SH-SY5Y (cell line): ENCODE data around the gene IRF2.

Experiments
- GATA2 ChIP-seq: IDR thresholded peaks from 2 replicates; pipeline ENCODE4 v1.6.1; 2011; ENCODE audit warnings: mild to moderate bottlenecking, low read depth, low read length
- GATA3 ChIP-seq: IDR thresholded peaks from 2 replicates; pipeline ENCODE4 v1.6.1; 2011; ENCODE audit warnings: low read depth, mild to moderate bottlenecking, low read length, moderate library complexity

- TF ChIP-seq GATA2 (no peak), GATA3 (no peak)
Observed at GRCh38 chr4:184464759-184465454, 9.4 kb downstream of the IRF2 start.
